CD4-positive, alpha-beta T cell treated with Interleukin-15 for 4 hours (primary cell): ENCODE results near the gene TSHZ2.
A peak's percentile ranks its signal among the peaks of the same experiment; 100 is the strongest.

Source experiments
- DNase-seq: peaks from one replicate; pipeline ENCODE4 v3.0.0-alpha.2; 2020; ENCODE audit warnings: low spot score

The TSHZ2 gene, protein sequence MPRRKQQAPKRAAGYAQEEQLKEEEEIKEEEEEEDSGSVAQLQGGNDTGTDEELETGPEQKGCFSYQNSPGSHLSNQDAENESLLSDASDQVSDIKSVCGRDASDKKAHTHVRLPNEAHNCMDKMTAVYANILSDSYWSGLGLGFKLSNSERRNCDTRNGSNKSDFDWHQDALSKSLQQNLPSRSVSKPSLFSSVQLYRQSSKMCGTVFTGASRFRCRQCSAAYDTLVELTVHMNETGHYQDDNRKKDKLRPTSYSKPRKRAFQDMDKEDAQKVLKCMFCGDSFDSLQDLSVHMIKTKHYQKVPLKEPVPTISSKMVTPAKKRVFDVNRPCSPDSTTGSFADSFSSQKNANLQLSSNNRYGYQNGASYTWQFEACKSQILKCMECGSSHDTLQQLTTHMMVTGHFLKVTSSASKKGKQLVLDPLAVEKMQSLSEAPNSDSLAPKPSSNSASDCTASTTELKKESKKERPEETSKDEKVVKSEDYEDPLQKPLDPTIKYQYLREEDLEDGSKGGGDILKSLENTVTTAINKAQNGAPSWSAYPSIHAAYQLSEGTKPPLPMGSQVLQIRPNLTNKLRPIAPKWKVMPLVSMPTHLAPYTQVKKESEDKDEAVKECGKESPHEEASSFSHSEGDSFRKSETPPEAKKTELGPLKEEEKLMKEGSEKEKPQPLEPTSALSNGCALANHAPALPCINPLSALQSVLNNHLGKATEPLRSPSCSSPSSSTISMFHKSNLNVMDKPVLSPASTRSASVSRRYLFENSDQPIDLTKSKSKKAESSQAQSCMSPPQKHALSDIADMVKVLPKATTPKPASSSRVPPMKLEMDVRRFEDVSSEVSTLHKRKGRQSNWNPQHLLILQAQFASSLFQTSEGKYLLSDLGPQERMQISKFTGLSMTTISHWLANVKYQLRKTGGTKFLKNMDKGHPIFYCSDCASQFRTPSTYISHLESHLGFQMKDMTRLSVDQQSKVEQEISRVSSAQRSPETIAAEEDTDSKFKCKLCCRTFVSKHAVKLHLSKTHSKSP (N-terminal part only)

DNA sequence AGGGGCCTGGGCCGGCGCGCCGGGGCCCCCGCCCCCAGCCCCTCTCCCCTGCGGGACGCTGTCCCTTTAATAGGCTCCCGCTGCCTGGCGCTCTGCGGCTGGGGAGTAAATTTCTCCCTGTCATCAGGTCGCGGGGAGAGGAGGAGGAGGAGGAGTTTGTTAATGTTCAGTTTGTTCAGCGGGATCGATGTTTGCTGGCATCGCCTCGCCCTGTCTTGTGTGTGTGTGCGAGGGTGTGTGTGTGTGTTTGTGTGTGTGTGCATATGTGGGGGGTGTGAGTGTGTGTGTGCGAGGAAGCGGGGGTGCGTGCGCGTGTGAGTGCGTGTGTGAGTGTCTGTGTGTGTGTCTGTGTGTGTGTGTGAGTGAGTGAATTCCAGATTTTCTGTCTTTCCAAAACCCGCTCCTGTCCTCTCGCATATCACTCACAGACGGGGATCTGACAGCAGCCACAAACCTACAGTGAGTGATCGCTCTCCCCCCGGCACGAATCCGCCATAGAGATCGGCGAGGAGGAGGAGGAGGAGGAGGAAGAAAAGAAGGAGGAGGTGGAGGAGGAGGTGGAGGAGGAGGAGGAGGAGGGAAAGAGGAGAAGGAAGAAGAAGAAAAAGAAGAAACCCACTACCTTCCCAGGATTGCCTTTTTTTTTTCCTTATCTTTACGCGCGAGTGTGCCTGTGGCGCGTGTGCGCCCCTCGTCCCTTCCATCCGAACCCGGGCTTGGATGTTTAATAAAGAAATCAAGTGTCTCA lies at the start of gene TSHZ2:
Gene TSHZ2, plus strand, starts transcription at position 169 of the 748 bp plus-strand sequence. CDS start 936 bp downstream, outside the sequence.
- DNase-seq: peak; percentile 52

DNA sequence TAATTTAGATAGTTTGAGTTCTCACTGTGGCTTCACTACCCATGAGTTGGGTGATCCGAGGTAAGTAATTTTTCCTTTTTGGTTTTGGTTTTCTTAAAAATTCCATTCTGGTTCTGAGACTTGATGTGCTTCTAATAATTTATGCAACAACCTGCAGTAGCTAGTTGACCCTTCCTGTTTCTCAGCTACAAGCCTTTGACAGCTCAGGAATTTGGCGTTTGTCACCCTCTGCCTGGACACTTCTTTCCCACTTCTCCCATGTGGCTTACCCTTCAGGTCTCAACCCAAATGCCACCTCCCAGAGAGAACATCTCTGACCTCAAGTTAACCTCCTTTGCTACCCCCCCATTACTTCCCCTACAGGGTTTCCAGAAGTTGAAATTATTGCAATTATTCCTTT lies 49.7 kb upstream of the TSHZ2 start:
- no peak for DNase-seq

DNA sequence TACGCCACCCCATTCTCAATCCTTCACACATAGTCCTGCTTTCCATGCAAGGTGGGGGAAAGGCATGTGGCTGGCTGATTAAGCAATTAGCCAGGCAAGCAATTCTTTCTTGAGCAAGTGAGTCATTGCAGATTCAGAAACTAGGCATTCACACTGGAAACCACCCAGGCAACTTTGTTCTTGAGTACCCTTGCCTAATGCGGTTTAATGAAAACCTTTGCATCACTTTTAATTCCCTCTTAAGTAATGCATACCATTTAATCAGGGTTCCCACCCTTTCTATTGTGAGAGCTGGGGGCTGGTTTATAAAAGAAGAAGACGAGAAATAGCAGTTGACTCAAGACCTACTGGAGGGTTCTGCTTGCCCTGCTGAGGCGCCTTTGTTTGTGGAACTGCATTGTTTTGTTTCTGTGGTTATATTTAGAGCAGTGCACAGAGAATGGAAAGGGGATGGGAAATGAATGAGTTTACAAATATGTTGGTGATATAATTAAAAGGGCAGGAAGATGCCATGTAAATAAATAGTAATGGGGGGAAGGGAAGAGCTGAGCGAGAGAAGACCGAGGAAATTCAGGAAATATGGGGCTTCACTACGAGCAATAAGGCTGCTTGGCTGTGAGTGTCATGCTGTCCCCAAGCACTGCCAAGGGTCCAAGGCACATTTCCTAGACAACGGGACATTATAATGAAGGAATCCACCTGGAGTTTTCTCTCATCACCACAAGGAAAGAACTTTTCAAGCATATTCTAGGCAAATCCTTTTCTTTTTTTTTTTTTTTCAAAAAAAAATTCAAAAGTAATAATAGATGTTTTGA lies 48.8 kb upstream of the TSHZ2 start:
- no peak for DNase-seq

DNA sequence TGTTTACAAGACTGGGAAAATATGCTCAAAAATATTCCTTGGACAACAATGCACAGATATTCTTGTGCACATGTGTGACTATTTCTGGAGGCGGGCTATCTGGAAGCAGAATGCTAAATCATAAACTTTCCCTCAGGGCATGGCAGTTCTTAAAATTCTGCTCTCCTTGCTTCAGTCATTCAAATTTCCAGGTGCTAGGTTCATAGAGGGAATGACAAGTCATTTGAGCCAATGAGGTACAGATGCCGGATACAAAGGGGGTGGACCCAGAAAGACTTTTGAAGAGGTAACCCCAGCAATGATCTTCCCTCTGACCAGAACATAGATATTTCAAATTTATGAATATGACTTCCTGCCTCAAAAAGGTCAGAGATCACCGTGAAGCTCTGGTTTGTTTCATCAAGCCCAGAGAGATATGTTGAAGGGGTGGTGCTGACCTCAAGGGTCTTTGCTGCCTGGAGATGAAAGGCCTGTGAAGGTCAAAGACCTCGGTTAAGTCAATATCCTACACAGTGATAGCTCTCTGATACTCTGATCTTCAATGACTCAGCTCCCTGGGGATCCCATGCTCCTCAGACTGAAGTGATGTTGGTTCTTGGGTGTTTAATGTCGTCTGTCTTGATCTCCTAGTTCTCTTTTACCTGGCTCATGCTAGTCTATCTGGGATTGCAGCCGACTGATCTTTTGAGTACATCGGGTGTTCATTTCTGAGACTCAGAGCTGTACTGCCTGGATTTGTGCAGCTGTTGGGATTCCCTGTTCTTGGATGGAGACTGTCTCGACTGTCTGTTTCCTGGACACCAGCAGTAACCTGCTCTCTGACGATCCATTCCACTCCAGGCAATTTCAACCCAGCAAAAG lies 47.5 kb upstream of the TSHZ2 start:
- DNase-seq: no peak

DNA sequence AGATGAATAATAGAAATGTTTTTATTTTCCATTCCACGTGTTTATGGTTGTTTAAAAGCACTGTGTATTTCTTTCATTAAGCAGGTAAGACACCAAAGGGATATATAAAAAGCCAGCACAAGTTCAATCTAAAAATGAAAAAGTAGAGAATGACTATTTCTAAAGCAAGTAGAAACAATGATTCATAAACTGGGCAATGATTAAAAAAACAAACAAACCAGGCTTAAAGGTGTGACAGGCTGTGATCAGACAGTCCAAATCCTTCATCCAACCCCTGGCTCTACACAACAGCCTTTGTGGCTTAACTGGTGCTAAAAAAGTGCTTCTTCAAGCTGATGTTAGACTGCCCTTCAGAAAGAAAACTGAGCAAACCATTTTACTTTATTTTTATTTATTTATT lies 45.7 kb upstream of the TSHZ2 start:
- DNase-seq: no peak

DNA sequence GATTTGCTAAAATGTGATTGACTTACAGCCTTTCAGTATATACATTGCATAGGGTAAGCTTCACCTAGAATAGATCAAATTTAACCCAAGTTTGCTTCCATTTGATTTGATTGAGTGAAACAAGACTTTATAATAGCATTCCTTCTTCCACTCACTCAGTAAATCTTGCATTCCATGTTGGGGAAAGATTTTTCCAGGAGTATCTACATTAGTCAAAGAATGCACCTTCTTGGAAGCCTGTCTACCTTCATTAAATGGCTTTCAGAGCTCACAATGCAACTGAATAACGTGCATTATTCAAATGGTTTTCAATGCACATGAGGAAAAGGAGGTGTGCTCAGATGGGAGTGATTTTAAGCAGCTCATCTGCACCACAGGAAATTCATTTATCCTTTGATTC lies 38.3 kb upstream of the TSHZ2 start:
- DNase-seq: no peak

DNA sequence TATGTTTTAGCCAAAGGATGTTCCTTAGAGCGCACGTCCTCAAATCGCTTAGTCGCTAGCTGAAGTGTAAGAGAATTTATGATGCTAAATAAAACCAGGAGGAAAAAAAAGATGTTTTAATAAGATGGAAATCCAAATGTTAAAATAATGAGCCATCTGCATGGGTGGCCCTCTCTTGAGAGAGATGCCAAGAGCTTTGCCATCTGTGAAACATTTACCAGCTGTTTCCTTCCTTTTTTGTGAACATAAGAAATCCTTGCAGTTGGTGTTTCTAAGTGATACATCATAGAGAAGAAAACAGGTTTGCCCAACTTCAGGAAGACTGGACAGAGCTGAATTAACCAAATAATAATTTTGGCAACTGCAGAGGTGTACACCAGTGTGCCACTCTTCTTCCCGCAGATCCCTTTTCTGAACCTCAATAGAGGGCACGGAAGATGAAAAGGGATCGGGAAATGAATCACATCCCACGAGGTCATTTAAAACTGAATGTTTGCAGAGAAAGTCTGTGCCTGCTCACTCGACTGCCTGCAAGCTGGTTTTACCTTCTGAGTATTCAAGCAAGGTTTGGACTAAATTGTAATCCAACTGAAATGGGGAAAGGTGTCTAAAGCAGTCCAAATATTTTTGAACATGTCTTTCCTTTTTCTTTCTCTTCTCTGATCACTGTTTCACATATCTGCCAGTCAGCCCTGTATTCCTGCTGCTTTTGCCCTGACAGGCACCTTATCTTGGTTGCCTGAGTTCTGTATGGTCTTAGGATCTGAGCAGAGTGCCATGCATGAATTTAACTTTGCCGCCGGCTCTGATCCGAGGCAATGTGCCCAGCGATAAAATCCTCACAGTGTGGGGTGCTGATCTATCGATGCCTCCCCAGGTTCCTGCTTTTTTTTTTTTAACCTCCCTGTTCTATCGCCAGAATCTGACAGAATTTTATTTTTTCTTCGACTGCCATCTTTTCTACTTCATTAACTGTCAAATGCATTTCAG lies 35.5 kb upstream of the TSHZ2 start:
- no peak for DNase-seq

DNA sequence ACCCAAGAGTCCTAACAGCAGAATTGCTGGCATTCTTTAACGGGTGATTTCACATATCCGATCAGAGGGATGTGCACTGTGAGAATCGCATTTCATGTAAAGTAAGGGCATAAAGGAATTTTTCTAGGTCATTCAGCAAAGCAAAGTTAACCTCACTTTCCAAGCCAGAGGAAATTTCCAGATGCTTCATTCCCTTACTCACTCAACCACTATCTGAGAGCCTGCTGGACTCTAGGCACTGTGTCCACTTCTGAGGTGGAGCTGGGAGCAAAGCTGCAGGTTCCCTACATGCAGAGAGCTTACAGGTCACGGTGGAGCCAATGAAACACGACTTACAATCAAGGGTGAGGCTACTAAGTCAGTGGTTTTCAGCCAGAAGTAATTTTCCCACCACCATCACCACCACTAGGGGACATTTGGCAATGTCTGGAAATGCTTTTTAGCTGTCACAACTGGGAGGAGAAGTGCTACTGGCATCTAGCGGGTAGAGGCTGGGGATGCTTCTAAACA lies 34.5 kb upstream of the TSHZ2 start:
- no peak for DNase-seq

DNA sequence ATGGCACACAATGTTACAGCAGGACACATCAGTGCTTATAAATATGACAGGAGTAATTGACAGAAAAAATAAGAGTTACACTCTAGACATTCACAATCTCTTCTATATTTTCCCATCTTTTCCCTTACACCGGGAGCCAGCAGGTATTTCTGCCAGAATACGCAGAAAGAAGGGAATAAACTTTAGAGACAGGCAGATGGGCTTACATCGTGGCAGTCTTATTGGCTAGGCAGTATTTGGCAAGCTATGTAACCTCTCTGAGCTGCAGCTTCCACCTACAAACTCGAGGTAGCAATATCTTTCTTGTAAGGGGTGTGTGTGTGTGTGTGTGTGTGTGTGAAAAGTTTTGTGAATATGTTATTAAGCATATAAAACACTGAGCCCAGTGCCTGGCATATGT lies 33.0 kb upstream of the TSHZ2 start:
- no peak for DNase-seq

DNA sequence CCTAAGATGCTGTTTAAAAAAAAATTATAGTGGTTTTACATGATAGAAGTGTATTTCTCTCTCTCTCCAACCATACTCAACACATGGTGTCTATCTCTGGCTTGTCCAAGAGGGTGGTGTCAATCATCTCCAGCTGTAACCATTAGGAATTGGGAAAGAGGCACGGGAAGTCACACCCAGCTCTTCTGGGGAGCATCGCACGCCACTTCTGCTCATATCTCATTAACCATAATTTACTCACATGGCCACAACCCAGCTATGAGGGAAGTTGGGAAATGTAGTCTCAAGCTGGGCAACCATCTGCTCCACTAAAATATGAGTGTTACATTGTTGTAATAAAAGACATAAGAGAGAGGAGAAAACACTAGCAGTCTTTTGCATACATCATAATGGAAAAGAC lies 30.4 kb upstream of the TSHZ2 start:
- DNase-seq: no peak

DNA sequence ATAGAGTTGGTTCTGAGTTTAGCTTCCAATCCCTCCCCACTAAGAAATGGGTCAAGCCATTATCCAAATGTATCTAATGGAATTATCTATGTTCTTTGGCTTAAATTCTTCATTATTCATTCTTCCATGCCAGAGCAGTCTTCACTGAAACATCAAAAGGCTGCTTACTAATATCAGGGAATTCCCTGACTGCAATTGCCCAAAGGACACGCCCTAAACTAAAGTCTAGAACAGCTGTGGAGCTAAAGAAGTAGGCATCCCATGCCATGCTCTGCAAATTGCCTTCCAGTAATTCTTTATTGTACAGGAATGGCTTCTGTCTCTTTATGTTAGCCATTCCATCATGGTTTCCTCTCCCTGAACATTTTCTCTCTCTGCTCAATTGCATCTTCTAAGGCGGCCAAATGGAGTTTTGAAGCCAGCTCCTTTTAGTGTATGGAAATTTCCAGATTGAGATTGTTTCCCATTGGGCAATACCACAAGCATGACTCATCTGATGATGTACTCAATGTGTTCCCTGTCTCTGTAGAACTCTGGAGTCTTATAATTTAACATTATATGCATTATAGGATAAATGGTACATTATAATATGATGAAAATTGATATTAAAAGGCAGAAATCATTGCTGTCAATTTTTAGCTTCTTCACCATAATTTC lies 28.8 kb upstream of the TSHZ2 start:
- DNase-seq: no peak

DNA sequence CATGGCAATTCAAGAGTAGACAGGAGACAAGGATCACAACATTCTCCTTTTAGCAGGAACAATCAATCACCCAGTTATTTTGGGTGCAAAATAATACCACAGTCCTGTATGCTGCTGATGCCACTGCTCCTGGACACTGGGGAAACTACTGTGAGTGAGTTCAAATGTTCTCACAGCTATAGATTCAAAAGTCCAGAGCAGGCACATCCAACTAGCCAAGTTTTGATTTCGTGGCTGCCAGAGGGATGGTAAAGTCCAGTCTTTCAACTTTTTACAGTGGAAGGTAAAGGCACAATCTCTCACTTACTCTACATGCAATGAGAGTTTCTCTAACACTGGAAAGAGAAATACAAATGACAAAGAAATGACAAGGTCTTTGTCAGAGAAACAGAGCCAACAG lies 26.9 kb upstream of the TSHZ2 start:
- no peak for DNase-seq

DNA sequence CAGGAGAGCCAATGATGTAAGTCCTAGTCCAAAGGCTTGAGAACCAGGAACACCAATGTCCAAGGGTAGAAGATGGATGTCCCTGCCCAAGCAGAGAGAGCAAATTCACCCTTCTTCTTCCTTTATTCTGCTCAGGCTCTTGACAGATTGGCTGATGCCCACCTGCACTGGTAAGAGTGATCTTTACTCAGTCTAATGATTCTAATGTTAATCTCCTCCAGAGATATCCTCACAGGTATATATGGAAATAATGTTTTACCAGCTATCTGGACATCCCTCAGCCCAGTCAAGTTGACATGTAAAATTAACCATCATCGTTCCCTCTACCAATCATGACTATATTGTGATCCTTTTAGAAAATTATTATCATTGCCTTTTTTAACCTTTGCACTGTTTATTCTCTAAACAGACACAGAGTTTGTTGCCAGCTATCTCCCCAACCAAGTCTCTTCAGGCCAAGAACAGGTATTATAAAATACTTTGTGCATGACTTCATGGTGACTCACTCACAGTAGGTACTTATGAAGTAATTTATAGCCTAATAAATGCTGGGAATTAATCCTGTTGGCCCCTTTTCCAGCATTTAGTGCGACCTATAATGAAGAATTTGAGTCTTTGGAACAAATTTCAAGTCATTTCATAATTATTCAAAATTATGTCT lies 26.2 kb upstream of the TSHZ2 start:
- no peak for DNase-seq

DNA sequence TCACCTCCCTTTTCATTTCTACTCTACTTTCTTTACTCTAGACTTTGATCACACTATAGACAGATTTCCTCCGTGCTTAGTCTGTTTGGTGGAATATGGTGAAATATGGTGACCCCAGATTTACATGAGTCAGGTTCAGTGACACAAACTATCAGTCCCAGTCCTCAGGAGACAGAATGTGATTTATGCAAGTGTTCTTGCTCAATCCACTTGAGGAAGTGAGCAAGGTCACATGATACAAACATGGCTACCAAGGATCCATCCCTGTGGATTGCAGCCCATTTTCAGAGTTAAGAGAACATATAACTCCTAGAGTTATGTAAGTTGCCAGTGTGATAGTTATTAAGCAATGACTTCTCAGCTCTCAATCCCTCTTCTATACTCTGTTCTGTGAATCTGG lies 23.7 kb upstream of the TSHZ2 start:
- DNase-seq: no peak

DNA sequence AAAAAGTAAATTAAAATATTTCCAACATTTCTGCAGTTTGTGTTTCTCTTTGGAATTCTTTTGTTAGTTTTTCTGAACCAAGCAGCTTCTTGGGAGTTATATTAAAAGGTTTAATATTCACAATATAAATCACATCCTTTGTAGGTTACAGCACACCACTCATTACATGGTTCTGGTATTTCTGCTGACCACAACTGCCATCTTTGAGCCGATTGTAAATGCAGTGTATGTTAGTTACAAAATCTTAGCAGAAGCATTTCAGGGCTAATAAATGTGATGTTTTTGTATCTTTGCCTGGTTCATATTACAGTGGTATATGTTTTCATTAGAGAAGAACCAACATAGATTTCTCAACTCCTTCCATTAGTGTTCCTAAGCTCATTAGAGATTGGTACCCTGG lies 19.1 kb upstream of the TSHZ2 start:
- DNase-seq: no peak

DNA sequence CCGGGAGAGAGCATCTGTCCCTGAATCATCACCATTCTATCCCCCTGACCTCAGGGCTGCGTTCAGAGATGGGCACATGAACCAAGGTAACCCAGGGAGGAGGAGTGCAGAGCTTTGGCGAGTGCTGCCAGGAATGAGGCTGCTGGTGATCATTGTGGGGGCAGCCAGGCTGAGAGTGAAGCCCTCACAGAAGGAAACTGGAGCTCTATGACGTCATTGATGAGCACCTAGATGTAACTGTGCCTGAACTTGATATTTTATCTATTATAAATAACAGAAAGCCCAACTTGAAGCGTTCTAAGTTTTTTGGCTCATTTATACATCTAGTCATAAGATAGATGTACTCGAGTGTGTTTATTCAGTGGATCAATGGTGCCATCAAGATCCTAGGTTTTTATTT lies 17.3 kb upstream of the TSHZ2 start:
- no peak for DNase-seq

DNA sequence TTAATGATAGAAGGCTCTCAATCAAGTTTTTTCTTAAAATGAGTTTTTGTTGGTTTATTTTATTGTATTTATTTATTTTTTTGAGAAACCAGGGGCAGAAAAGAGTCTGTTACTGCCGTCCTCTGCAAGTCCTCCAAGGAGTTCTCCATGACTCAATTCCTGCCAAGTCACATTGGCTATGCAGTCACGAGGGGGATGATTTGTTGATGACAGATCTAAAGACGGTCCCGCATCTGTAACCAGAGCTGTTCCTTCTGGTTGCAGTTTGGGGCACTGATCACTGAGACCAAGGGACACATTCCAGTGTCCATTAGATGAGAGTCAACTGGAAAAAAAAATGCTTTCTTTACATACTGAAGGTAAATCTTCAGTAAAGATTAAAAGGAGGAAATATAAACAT lies 13.9 kb upstream of the TSHZ2 start:
- DNase-seq: no peak

DNA sequence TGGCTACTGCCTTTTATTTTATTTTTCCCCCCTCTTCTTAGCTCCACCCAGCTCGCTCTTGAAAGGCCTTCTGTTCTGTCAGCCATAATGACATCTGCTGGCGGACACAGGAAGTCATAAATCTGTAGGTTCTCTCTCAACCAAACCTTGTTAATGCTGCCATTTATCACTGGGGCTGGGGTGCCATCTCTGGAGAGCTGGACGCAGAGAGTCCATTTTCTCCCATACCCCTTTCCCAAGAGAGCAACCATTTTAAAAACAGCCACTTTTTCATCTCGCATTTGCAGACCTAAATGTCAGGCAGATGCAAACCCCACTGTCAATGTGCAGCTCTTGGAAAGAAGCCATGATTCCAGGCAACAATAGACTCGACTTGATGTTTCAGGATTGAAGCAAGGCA lies 13.0 kb upstream of the TSHZ2 start:
- DNase-seq: no peak
